Activated T-helper 17 cell treated with anti-CD3 and anti-CD28 coated beads, Interleukin-2, amount 50 U/mL, for 72 hours (primary cell): ENCODE data around the gene MARCKSL1. TPM values are rescaled to one million over a fixed set of nuclear protein-coding genes. Genes with fewer than 3 reads are reported as not detected.
A peak's percentile ranks its signal among the peaks of the same experiment; 100 is the strongest.

Experiments used
- ATAC-seq: fragments of 150-1000 bp; cut with Tn5 transposase; replicated peaks from 2 replicates; pipeline ENCODE4 v1.10.0; 2021; ENCODE audit warnings: mild to moderate bottlenecking, moderate library complexity
- H3K27ac Mint-ChIP-seq: one replicate; pipeline ENCODE4 v1.8.0; 2022; ENCODE audit warnings: mixed read lengths
- H3K27me3 Mint-ChIP-seq: one replicate; pipeline ENCODE4 v1.8.0; 2022; ENCODE audit warnings: mixed read lengths
- H3K36me3 Mint-ChIP-seq: one replicate; pipeline ENCODE4 v1.8.0; 2022; ENCODE audit warnings: low read depth, mild to moderate bottlenecking, mixed read lengths
- H3K4me1 Mint-ChIP-seq: one replicate; pipeline ENCODE4 v1.8.0; 2022; ENCODE audit warnings: mixed read lengths
- H3K4me3 Mint-ChIP-seq: one replicate; pipeline ENCODE4 v1.8.0; 2022; ENCODE audit warnings: mild to moderate bottlenecking, mixed read lengths
- H3K9me3 Mint-ChIP-seq: one replicate; pipeline ENCODE4 v1.8.0; 2022; ENCODE audit warnings: mixed read lengths
- total RNA-seq, 2 donors: library from RNA; stranded (reverse); gene quantifications; one replicate each; pipeline ENCODE4 v1.2.3, GENCODE V29; 2022

The MARCKSL1 gene
- total RNA-seq, 2 donors from 2014 or later = 7.2 to 15.9 TPM

DNA sequence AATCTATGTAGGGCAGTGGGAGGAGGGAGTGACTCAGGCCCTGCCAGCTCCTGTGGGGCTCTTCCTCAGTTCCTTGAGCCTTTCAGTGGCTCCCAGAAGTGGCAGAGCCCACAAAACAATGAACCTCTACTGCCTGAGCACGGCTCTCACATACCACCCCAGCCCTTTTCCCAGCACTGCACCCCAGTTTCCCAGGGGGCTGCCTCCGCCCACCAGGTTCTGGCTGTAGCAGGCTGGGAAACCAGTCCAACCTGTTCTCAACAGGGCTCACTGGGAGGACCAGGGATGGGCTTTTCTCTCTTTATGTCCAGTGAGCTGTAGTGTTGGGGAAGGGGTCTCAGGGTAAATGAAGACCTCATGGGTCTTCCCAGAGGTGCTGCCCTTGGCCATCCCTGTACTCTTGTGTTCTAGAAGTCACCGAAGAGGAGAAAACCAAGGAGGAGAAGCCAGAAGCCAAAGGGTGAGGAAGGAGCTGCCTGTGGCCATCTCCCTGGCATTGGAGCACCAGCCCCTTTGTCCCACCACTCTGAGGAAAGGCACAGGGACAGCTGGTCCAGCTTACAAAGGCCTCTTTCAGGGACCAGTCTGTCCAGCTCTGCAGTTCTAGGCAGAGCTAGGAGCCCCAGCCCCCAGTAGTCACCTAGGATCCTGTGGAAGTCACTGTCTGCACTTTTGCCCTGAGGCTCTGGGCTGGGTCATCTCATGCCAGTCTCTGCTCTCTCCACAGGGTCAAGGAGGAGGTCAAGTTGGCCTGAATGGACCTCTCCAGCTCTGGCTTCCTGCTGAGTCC, 3.5 kb downstream of the MARCKSL1 start:
- no peak for ATAC-seq
- Mint-ChIP-seq H3K27ac (peak overlapping the region; percentile 61), H3K36me3 (peaks cover 61% of the 10 kb centered on the region), H3K27me3 (no peaks in the 10 kb centered on the region), H3K9me3 (no peaks in the 10 kb centered on the region), H3K4me3 (no peak overlapping the region), H3K4me1 (peaks cover 13% of the 10 kb centered on the region)

DNA sequence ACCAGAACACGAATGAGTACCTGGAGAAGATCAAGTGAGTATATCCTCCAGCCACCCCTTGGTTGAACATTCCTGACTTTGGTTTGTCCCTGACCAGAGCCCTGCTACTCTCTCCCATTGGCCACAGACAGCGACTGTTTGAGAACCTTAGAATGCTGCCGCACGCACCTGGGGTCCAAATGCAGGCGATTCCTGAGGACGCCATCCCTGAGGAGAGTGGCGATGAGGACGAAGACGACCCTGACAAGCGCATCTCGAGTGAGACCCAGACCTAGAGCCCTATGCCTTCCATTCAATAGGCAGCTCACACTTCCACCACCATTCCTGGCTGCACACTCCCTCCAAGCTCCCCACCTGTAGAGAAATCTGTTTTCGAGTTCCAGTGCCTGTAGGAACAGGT, 4.5 kb downstream of the MARCKSL1 start:
- no peak overlapping the region for H3K4me3 Mint-ChIP-seq
- peaks cover 7% of the 10 kb centered on the region for H3K4me1 Mint-ChIP-seq
- H3K27ac Mint-ChIP-seq = peak overlapping the region; percentile 61
- H3K36me3 Mint-ChIP-seq = peaks cover 69% of the 10 kb centered on the region
- no peak for ATAC-seq
- H3K27me3 Mint-ChIP-seq = no peaks in the 10 kb centered on the region
- no peaks in the 10 kb centered on the region for H3K9me3 Mint-ChIP-seq

DNA sequence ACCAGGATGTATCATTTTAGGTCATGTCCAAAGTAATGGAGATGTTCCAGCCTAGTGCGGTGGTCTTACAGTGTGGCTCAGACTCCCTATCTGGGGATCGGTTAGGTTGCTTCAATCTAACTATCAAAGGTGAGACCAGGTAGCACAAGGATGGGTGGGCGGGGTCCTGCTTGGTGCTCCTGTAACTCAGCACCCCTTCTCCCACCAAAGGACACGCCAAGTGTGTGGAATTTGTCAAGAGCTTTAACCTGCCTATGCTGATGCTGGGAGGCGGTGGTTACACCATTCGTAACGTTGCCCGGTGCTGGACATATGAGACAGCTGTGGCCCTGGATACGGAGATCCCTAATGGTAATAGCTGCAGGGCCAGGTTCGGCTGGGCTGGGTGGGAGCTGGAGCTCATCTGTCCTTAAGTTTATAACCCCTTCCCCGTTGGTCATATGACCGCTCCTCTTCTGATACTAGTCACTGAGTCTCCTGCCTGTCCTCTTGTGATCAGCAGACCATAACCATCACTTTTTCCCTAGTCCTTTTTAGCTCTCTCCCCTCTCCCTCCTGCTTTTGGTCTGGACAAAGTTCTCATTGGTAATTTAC, 5.4 kb downstream of the MARCKSL1 start:
- peaks cover 78% of the 10 kb centered on the region for H3K36me3 Mint-ChIP-seq
- H3K9me3 Mint-ChIP-seq = no peaks in the 10 kb centered on the region
- ATAC-seq = no peak
- H3K4me1 Mint-ChIP-seq = peaks cover 7% of the 10 kb centered on the region
- H3K27ac Mint-ChIP-seq = peak overlapping the region; percentile 5
- H3K4me3 Mint-ChIP-seq = no peak overlapping the region
- no peaks in the 10 kb centered on the region for H3K27me3 Mint-ChIP-seq

DNA sequence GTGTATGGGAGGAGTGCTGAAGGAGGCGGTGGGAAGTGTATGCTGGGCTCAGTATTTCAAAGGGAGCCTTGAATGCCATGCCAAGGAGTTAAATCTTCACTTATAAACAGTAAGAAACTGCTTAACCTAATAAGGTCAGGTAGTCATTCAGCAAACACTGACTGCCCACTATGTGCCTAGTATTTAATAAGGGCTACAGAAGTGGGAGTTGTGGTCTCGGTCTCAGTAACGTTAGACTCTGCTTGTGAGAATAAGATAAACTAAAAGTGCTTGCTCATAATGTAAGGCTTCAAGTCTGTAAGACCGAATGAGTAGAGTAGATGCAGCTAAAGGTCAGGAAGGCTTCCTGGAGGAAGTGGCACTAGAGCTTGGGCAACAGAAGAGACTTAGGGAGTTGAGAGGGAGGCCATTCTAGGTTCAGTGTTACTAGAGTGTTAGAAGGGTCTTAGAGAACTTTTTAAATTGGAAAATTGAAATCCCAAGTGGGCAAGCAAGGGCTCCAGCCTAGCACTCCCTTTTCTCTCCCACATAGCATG, 6.0 kb downstream of the MARCKSL1 start:
- H3K36me3 Mint-ChIP-seq = peaks cover 84% of the 10 kb centered on the region
- H3K27ac Mint-ChIP-seq = peak overlapping the region; percentile 5

DNA sequence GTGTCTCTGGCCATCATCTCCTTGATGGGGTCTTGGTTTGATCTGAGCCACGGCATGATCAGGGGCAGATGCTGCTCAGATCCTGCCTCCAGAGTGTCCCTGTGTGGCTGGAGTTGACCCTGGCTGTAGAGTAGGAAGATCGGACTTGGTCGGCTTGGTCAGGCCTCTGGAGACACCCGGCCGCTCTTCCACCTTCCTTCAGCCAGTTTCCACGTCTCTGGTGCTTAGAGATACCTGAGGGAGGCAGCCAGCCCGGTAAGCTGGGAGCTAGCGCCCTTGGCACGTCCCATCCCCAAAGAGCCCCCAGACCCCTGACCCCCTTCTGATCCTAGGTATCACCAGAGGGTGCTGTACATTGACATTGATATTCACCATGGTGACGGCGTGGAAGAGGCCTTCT, 8.8 kb downstream of the MARCKSL1 start:
- H3K4me3 Mint-ChIP-seq = no peak overlapping the region
- H3K4me1 Mint-ChIP-seq = peaks cover under 1% of the 10 kb centered on the region
- H3K27me3 Mint-ChIP-seq = no peaks in the 10 kb centered on the region
- H3K27ac Mint-ChIP-seq = no peak overlapping the region
- peaks cover 90% of the 10 kb centered on the region for H3K36me3 Mint-ChIP-seq
- no peaks in the 10 kb centered on the region for H3K9me3 Mint-ChIP-seq
- ATAC-seq = no peak

More for the DNA sequence above, 6.0 kb downstream of the MARCKSL1 start:
- peak; percentile 66 for ATAC-seq
- Mint-ChIP-seq H3K9me3 (no peaks in the 10 kb centered on the region), H3K27me3 (no peaks in the 10 kb centered on the region), H3K4me3 (no peak overlapping the region), H3K4me1 (peaks cover 7% of the 10 kb centered on the region)

DNA sequence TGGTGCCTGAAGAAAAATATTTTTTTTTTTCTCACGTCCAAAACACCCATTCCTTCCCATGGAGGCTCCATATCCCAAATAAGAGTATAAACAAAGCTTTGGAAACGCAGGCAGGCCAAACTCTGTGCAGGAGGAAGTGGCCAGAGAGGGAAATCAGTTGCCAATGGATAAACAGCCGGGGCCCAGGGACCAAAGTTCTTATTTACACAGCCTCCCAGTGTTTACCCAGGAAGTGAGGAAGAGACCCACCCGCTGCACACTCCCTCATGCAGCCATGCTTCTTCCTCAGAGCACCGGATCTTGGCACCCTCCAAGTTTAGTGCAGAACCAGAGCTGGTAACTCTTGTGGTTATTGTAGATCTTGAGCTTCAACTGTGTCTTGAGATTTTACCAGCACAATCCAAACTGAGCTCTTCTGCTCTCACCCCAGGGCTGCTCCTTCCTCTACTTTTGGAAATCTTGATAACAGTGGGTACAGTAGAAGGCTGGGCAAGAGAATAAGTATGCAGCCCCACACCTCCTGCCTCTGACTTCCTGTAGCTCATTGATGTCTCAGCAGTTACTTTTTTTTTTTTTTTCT, 14.2 kb downstream of the MARCKSL1 start:
- H3K27ac Mint-ChIP-seq = peak overlapping the region; percentile 63
- peak; percentile 58 for ATAC-seq
- peaks cover 77% of the 10 kb centered on the region for H3K36me3 Mint-ChIP-seq
- H3K27me3 Mint-ChIP-seq = no peaks in the 10 kb centered on the region
- peak overlapping the region; percentile 51 for H3K4me3 Mint-ChIP-seq
- no peaks in the 10 kb centered on the region for H3K9me3 Mint-ChIP-seq
- peaks cover 15% of the 10 kb centered on the region for H3K4me1 Mint-ChIP-seq

DNA sequence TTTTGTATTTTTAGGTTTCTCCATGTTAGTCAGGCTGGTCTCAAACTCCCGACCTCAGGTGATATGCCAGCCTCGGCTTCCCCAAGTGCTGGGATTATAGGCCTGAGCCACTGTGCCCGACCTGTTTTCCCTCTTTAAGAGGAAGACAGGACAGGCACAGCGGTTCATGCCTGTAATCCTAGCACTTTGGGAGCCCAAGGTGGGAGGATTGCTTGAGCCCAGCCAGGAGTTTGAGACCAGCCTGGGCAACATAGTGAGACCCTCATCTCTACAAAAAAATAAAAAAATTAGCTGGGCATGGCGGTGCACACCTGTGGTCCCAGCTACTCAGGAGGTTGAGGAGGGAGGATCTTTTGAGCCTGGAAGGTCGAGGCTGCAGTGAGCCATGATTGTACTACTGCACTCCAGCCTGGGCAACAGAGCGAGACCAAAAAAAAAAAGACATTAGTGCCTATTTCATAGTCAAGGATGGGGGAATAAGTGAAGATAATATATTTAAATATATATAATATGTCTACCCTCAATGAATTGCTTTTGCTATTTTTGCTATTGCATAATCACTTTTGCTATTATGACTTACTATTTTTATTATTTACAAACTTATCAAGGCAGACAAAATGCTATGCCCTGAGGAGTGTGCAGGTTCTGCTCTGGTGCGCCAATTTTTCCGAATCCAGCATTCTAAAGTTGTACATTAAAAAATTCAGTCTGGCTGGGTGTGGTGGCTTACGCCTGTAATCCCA, 17.7 kb downstream of the MARCKSL1 start:
- no peak for ATAC-seq
- peaks cover 72% of the 10 kb centered on the region for H3K36me3 Mint-ChIP-seq
- H3K4me1 Mint-ChIP-seq = peaks cover 23% of the 10 kb centered on the region
- H3K9me3 Mint-ChIP-seq = no peaks in the 10 kb centered on the region
- no peaks in the 10 kb centered on the region for H3K27me3 Mint-ChIP-seq
- H3K4me3 Mint-ChIP-seq = no peak overlapping the region
- no peak overlapping the region for H3K27ac Mint-ChIP-seq

DNA sequence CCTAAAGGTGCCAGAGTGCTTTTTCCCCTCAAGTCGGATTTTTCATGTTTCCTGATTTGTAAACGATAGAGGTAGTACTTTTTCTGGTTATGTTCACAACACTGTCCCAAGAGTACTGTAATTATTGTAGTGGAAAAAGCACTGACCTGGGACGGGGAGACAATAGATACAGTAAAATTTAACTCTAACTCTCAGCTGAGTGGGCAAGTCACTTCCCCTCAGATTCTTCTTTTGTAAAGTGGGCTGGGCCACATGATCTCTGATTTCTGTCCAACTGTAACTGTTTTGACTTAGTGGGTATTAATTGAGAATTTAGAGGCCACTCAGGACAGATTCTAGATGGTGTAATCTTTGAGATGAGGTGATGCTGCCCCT, 19.1 kb downstream of the MARCKSL1 start:
- peaks cover 20% of the 10 kb centered on the region for H3K4me1 Mint-ChIP-seq
- peak overlapping the region; percentile 56 for H3K27ac Mint-ChIP-seq
- no peak overlapping the region for H3K4me3 Mint-ChIP-seq
- no peaks in the 10 kb centered on the region for H3K27me3 Mint-ChIP-seq
- H3K9me3 Mint-ChIP-seq = no peaks in the 10 kb centered on the region
- no peak for ATAC-seq
- H3K36me3 Mint-ChIP-seq = peaks cover 64% of the 10 kb centered on the region

DNA sequence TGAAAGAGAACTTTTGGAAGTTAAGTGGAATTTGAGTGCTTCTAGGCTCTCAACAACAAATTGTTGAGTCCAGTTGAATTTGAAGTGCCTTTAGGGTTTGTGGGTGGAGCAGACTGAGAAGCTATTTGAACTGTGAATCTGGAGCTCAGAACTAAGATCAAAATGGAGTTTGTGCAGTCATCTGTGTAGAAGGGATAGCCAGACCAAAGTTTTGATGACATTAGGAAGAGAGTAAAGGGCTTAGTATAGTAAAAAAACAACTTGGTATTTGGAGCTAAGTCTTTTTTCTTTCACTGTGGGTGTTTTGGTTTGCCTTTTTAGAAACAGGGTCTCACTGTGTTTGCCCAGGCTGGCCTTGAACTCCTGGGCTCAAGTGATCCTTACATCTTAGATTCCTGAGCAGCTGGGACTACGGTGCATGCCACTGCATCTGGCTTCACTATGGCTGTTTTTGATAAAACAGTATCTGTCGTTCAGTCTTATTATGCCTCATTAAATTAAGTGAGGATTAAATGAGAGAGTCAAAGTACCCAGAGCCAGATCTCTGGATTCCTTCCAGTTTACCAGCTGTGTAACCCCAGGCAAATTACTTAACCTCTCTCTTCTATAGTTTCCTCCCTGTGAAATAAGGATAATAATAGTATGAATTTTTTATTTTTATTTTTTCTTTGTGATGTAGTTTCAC, 24.2 kb downstream of the MARCKSL1 start:
- Mint-ChIP-seq H3K27me3 (no peaks in the 10 kb centered on the region), H3K9me3 (no peaks in the 10 kb centered on the region), H3K36me3 (peaks cover 61% of the 10 kb centered on the region), H3K4me1 (peaks cover 38% of the 10 kb centered on the region), H3K27ac (peak overlapping the region; percentile 74), H3K4me3 (no peak overlapping the region)
- ATAC-seq = peak; percentile 32

DNA sequence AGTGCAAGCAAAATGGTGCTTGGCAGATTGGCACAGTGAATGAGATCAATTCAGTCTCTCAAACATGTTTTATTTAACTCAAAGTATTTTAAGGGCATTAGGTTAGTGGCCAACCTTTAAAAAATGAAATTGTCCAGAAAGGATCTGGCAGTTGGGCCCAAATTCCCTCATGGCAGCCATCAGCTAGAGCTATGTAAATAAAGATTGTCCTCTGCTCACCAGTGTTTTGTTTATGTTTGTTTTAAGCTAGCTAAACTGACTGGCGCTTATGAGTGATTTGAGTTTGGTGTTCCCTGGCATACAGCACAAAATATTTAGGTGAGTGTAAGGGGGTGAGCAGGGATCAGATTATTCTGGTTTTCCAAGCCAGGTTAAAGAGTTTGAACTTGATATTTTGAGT, 26.1 kb downstream of the MARCKSL1 start:
- Mint-ChIP-seq H3K9me3 (no peaks in the 10 kb centered on the region), H3K27me3 (no peaks in the 10 kb centered on the region), H3K4me1 (peaks cover 33% of the 10 kb centered on the region), H3K27ac (peak overlapping the region; percentile 74), H3K4me3 (no peak overlapping the region), H3K36me3 (peaks cover 66% of the 10 kb centered on the region)
- ATAC-seq = no peak

DNA sequence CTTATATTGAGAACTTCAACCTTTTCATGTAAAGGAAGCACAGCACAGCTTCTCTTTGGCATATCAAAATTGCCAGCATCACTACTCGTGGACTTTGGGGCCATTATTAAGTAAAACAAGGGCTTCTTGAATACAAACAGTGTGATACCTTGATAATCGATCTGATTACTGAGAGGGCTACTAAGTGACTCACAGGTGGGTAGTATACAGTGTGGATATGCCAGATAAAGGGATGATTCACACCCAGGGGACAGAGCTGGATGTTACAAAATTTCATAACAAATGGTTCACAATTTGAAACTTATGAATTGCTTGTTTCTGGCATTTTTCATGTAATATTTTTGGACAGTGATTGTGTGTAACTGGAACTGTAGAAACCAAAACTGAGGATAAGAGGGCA, 28.7 kb downstream of the MARCKSL1 start:
- H3K27ac Mint-ChIP-seq = peak overlapping the region; percentile 26
- peak; percentile 84 for ATAC-seq
- H3K9me3 Mint-ChIP-seq = no peaks in the 10 kb centered on the region
- H3K36me3 Mint-ChIP-seq = peaks cover 79% of the 10 kb centered on the region
- H3K4me3 Mint-ChIP-seq = peak overlapping the region; percentile 44
- H3K4me1 Mint-ChIP-seq = peaks cover 35% of the 10 kb centered on the region
- no peaks in the 10 kb centered on the region for H3K27me3 Mint-ChIP-seq

DNA sequence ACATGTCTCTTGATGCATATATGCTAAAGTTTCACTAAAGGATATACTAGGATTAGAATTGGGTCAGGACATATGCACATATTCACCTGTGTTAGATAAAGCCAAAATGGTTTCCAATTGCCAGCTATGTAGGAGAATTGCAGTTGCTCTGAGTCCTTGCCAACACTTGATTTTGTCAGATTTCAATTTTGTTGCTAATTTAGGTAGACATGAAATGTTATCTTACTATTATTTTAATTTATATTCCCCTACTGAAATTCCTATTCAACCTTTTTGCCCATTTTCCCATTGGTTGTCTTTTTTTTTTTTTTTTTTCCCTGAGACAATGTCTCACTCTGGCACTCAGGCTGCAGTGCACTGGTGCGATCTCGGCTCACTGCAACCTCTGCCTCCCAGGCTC, 30.7 kb downstream of the MARCKSL1 start:
- Mint-ChIP-seq H3K9me3 (no peaks in the 10 kb centered on the region), H3K27ac (no peak overlapping the region), H3K36me3 (peaks cover 91% of the 10 kb centered on the region), H3K4me3 (no peak overlapping the region), H3K27me3 (no peaks in the 10 kb centered on the region), H3K4me1 (peaks cover 28% of the 10 kb centered on the region)
- no peak for ATAC-seq

DNA sequence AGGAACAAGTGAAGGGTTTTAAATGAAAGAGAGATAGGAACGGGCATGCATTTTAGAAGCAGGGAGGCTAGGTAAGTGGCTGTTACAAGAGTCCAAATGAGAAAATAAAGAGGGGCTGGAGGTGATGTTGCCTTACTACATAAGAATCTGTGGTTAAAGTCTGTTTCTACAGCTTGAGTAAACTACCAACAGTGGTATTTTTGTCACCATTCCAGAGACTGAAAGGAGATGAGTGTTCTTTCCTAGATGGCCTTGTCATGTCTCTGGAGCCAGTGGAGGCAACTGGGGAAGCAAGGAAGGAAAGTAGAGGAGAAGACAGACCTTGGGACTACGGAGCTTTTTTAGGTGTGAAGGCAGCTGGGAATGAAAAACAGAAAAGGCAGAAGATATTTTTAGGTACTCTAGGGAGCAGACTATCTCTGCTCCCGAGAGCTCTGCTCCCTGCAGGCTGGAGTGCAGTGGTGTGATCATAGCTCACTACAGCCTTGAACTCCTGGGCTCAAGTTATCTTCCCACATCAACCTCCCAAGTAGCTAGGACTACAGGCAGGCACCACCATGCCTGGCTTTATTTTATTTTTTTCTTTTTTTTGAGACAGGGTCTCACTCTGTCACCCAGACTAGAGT, 31.9 kb downstream of the MARCKSL1 start:
- no peaks in the 10 kb centered on the region for H3K9me3 Mint-ChIP-seq
- H3K27me3 Mint-ChIP-seq = no peaks in the 10 kb centered on the region
- H3K27ac Mint-ChIP-seq = no peak overlapping the region
- no peak overlapping the region for H3K4me3 Mint-ChIP-seq
- no peak for ATAC-seq
- peaks cover 20% of the 10 kb centered on the region for H3K4me1 Mint-ChIP-seq
- peaks cover 89% of the 10 kb centered on the region for H3K36me3 Mint-ChIP-seq
